ENCODE results near the gene SLC29A4. TPM values are rescaled to one million over a fixed set of nuclear protein-coding genes. Genes with fewer than 3 reads are reported as not detected.
"Not testable (repeated sequence)": the region's sequence is repeated elsewhere in the genome, so short reads cannot be mapped to it uniquely, and the experiment has no call there.

The SLC29A4 gene
- total RNA-seq, 1 donor = 1.1 TPM

DNA sequence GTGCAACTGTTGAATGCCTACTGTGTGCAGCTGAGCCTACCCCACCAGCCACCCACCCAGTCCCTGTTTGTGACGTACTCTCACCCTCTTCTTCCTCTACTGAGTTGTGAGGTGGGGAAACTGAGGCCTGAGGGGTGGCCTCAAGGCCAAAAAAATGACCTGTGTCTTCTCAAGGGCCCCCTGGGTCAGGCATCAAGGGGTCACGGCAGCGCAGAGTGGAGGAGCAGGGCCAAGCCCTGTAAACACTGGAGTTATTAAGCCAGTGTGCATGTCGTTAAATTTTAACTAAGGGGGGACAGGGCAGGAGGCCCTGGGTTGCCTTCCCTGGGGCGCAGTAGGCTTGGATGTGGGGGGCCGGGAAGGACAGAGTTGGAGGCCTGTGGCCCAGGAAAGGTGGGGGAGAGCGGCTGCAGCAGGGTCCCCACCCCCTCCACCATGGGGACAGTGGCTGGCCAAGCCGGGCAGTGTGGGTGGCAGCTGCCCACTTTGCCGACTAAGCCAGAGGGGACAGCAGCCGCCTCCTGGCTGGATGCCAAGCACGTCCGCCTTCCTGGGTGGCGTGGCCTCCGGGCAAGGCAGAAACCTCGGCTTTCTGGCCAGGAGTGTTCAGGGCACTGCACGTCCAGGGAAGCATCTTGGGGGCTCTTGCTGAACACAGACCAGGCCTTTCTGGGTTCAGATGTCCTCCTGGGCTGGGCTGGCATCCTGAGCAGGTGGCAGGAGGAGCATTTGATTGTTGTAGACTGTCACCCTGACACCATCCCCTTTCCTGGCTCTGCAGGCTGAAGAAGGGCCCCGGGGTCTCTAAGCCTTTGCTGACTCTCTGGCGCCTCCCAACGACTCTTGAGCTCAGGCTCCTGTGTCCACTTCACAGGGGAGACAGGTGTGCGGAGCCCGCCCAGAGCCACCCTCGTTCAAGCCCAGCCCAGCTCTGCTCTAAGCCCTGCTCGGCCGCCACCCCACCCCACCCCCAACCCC lies 1.9 kb downstream of the SLC29A4 start:
- no peaks in the 10 kb centered on the region for H4K20me1 ChIP-seq (ENCODE audit: insufficient read depth, low read length)
- H3K79me2 ChIP-seq (ENCODE audit: insufficient read depth, low read length) = no peaks in the 10 kb centered on the region
- H3K27ac ChIP-seq (ENCODE audit: low read depth, low read length) = no peak overlapping the region
- no peaks in the 10 kb centered on the region for H3K9me3 ChIP-seq (ENCODE audit: low read depth, low read length)
- TF ChIP-seq, protein P1, sequence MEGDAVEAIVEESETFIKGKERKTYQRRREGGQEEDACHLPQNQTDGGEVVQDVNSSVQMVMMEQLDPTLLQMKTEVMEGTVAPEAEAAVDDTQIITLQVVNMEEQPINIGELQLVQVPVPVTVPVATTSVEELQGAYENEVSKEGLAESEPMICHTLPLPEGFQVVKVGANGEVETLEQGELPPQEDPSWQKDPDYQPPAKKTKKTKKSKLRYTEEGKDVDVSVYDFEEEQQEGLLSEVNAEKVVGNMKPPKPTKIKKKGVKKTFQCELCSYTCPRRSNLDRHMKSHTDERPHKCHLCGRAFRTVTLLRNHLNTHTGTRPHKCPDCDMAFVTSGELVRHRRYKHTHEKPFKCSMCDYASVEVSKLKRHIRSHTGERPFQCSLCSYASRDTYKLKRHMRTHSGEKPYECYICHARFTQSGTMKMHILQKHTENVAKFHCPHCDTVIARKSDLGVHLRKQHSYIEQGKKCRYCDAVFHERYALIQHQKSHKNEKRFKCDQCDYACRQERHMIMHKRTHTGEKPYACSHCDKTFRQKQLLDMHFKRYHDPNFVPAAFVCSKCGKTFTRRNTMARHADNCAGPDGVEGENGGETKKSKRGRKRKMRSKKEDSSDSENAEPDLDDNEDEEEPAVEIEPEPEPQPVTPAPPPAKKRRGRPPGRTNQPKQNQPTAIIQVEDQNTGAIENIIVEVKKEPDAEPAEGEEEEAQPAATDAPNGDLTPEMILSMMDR (IDR thresholded peaks at IDR 0.05; ENCODE audit: extremely low read depth, low read depth, low read length) = peak; percentile 12
- peak; percentile 86 for DNase-seq (ENCODE audit: insufficient read length, low spot score, missing footprints)
- H3K27me3 ChIP-seq (ENCODE audit: insufficient read depth, low read length) = peaks cover 3% of the 10 kb centered on the region
- no peak overlapping the region for H3K4me3 ChIP-seq (ENCODE audit: insufficient read depth, low read length)
- H3K4me1 ChIP-seq (ENCODE audit: insufficient read depth, low read length) = no peaks in the 10 kb centered on the region
- no peak overlapping the region for H2AFZ ChIP-seq (ENCODE audit: low read length)
- no peak overlapping the region for H3K4me2 ChIP-seq (ENCODE audit: insufficient read depth, low read length)
- H3K36me3 ChIP-seq (ENCODE audit: insufficient read depth, low read length) = no peaks in the 10 kb centered on the region

DNA sequence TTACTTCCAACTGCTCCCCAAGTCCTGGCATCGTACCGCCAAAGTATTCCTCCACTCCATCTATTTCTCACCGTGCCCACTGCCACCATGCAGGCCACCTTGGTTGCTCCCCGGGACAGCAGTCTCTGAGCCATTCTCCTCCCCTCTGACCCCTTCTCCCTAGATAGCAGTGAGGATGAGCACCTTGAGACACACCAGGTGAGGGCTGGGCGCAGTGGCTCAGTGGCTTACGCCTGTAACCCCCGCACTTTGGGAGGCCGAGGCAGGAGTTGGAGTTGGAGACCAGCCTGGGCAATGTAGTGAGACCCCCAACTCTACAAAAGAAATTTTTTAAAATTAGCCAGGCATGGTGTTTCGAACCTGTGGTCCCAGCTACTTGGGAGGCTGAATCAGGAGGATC lies 4.2 kb downstream of the SLC29A4 start:
- Histone ChIP-seq H3K36me3 (ENCODE audit: insufficient read depth, low read length) (no peaks in the 10 kb centered on the region), H4K20me1 (ENCODE audit: insufficient read depth, low read length) (no peaks in the 10 kb centered on the region), H3K4me3 (ENCODE audit: insufficient read depth, low read length) (no peak overlapping the region), H2AFZ (ENCODE audit: low read length) (no peak overlapping the region), H3K27ac (ENCODE audit: low read depth, low read length) (no peak overlapping the region), H3K4me2 (ENCODE audit: insufficient read depth, low read length) (no peak overlapping the region), H3K9me3 (ENCODE audit: low read depth, low read length) (no peaks in the 10 kb centered on the region), H3K79me2 (ENCODE audit: insufficient read depth, low read length) (no peaks in the 10 kb centered on the region), H3K27me3 (ENCODE audit: insufficient read depth, low read length) (peaks cover 3% of the 10 kb centered on the region), H3K4me1 (ENCODE audit: insufficient read depth, low read length) (no peaks in the 10 kb centered on the region)
- TF ChIP-seq, protein P1 (IDR thresholded peaks at IDR 0.05; ENCODE audit: extremely low read depth, low read depth, low read length) = no peak
- no peak for DNase-seq (ENCODE audit: insufficient read length, low spot score, missing footprints)

DNA sequence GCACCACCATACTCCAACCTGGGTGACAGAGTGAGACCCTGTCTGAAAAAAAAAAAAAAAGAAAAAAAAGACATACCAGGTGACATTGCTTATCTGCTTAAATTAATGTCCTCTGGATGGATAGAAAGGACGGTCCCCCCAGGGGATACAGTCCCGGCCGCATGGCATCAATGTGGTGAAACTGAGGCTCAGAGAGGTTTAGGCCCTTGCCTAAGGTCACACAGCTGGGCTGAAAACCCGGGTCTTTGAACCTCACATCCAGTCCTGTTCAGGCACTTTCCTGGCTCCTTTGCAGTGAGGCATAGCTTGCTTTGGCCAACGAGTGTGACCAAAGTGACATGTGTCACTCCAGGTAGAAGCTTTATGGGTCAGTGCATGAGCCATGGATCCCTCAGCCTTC lies 4.6 kb downstream of the SLC29A4 start:
- not testable (repeated sequence) for H3K36me3 ChIP-seq (ENCODE audit: insufficient read depth, low read length); H4K20me1 ChIP-seq (ENCODE audit: insufficient read depth, low read length); H3K4me1 ChIP-seq (ENCODE audit: insufficient read depth, low read length); H3K79me2 ChIP-seq (ENCODE audit: insufficient read depth, low read length); H3K27ac ChIP-seq (ENCODE audit: low read depth, low read length); H3K27me3 ChIP-seq (ENCODE audit: insufficient read depth, low read length); H3K9me3 ChIP-seq (ENCODE audit: low read depth, low read length); H3K4me2 ChIP-seq (ENCODE audit: insufficient read depth, low read length); H3K4me3 ChIP-seq (ENCODE audit: insufficient read depth, low read length); H2AFZ ChIP-seq (ENCODE audit: low read length)
- peak; percentile 62 for DNase-seq (ENCODE audit: insufficient read length, low spot score, missing footprints)

DNA sequence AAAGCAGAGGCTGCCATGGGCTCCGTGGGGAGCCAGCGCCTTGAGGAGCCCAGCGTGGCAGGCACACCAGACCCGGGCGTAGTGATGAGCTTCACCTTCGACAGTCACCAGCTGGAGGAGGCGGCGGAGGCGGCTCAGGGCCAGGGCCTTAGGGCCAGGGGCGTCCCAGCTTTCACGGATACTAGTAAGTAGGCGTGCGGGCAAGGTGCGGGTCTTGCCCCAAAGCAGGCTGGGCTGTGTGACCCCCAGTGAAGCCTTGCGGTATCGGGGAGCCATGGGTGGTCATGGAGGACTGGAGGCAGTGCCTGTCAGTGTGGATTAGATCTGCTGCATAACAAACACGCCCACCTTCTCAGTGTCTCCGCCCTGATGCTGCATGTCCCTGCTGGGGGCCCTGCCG lies 5.1 kb downstream of the SLC29A4 start:
- no peaks in the 10 kb centered on the region for H4K20me1 ChIP-seq (ENCODE audit: insufficient read depth, low read length)
- H2AFZ ChIP-seq (ENCODE audit: low read length) = no peak overlapping the region
- H3K79me2 ChIP-seq (ENCODE audit: insufficient read depth, low read length) = no peaks in the 10 kb centered on the region
- H3K4me1 ChIP-seq (ENCODE audit: insufficient read depth, low read length) = no peaks in the 10 kb centered on the region
- no peaks in the 10 kb centered on the region for H3K9me3 ChIP-seq (ENCODE audit: low read depth, low read length)
- no peaks in the 10 kb centered on the region for H3K36me3 ChIP-seq (ENCODE audit: insufficient read depth, low read length)
- H3K4me2 ChIP-seq (ENCODE audit: insufficient read depth, low read length) = no peak overlapping the region
- TF ChIP-seq, protein P1 (IDR thresholded peaks at IDR 0.05; ENCODE audit: extremely low read depth, low read depth, low read length) = no peak
- no peak overlapping the region for H3K27ac ChIP-seq (ENCODE audit: low read depth, low read length)
- H3K27me3 ChIP-seq (ENCODE audit: insufficient read depth, low read length) = peaks cover 3% of the 10 kb centered on the region
- DNase-seq (ENCODE audit: insufficient read length, low spot score, missing footprints) = peak; percentile 59
- no peak overlapping the region for H3K4me3 ChIP-seq (ENCODE audit: insufficient read depth, low read length)

DNA sequence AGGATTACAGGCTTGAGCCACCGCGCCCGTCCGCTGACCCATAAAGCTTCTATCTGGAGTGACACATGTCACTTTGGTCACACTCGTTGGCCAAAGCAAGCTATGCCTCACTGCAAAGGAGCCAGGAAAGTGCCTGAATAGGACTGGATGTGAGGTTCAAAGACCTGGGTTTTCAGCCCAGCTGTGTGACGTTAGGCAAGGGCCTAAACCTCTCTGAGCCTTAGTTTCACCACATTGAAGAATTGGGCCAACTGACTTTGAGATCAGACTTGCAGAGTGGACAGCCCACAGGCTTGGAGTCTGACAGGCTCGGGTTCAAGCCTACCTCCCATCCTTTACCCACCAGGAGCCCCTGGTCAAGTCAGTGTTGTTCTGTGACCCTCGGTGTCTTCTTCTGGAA lies 5.8 kb downstream of the SLC29A4 start:
- H3K79me2 ChIP-seq (ENCODE audit: insufficient read depth, low read length); H2AFZ ChIP-seq (ENCODE audit: low read length): not testable (repeated sequence)

More for the DNA sequence above, 5.8 kb downstream of the SLC29A4 start:
- H3K9me3 ChIP-seq (ENCODE audit: low read depth, low read length); H3K4me2 ChIP-seq (ENCODE audit: insufficient read depth, low read length); H3K27ac ChIP-seq (ENCODE audit: low read depth, low read length); H3K27me3 ChIP-seq (ENCODE audit: insufficient read depth, low read length); H3K36me3 ChIP-seq (ENCODE audit: insufficient read depth, low read length); H3K4me1 ChIP-seq (ENCODE audit: insufficient read depth, low read length); H3K4me3 ChIP-seq (ENCODE audit: insufficient read depth, low read length); H4K20me1 ChIP-seq (ENCODE audit: insufficient read depth, low read length): not testable (repeated sequence)
- DNase-seq (ENCODE audit: insufficient read length, low spot score, missing footprints) = peak; percentile 48

All from osteoblast (primary cell).